Endothelial cell of umbilical vein (primary cell): ENCODE measurements around the gene TMEM178A. TPM values are rescaled to one million over a fixed set of nuclear protein-coding genes. Genes with fewer than 3 reads are reported as not detected.

Experiments
- BruUV-seq: library from RNA; stranded (reverse); fragments of 400-500 nt; replicated peaks from 2 replicates; lab custom pipeline; 2021; lab: Mats Ljungman, UMichigan
- CTCF ChIA-PET: fragments of 300-600, 350-600 bp; sonication (Branson Sonifier 250); formaldehyde crosslinking; loops from one replicate; lab custom pipeline; 2021; ENCODE audit warnings: antibody characterized with exemption, inconsistent platforms; lab: Charles Lee
- POLR2A ChIA-PET: fragments of 300-600, 350-600 bp; sonication (Branson Sonifier 250); formaldehyde crosslinking; loops from one replicate; lab custom pipeline; 2021; ENCODE audit warnings: antibody characterized with exemption, inconsistent platforms; lab: Charles Lee
- DNase-seq: peaks from one replicate; pipeline ENCODE4 v3.0.0-alpha.2; 2011; ENCODE audit warnings: low read depth, low spot score
- FAIRE-seq: peaks from 2 replicates; lab custom pipeline; 2011; peaks lifted over from hg19 to GRCh38; lab: Jason Lieb, UNC
- H2AFZ ChIP-seq: 2 replicates; pipeline ENCODE4 v1.6.0; 2012; ENCODE audit warnings: low read depth, low read length, control low read depth, inconsistent platforms
- H3K27ac ChIP-seq: 2 replicates; pipeline ENCODE4 v1.5.1; 2011; ENCODE audit warnings: low read depth, mild to moderate bottlenecking, control low read depth, low read length, moderate library complexity; ENCODE audit not compliant: insufficient read depth
- H3K27me3 ChIP-seq, 2 experiments: 2 replicates each; pipeline versions ENCODE4 v1.6.0 to v1.6.1; 2011; ENCODE audit warnings: low read length in 2 of 2, mixed read lengths in 1 of 2; ENCODE audit not compliant: control insufficient read depth in 2 of 2, insufficient read depth in 2 of 2
- H3K36me3 ChIP-seq, 2 experiments: 2 replicates in 1 of 2; 3 replicates in 1 of 2; pipeline ENCODE4 v1.5.1; 2011; ENCODE audit warnings: low read length in 2 of 2, mild to moderate bottlenecking in 1 of 2, moderate library complexity in 1 of 2; ENCODE audit not compliant: control insufficient read depth in 2 of 2, insufficient read depth in 2 of 2; ENCODE audit errors: extremely low read depth in 1 of 2
- H3K4me1 ChIP-seq: 3 replicates; pipeline ENCODE4 v1.5.1; 2011; ENCODE audit warnings: mild to moderate bottlenecking, low read length; ENCODE audit not compliant: control insufficient read depth, insufficient read depth; ENCODE audit errors: extremely low read depth
- H3K4me2 ChIP-seq: 2 replicates; pipeline ENCODE4 v1.6.1; 2011; ENCODE audit warnings: low read length, control low read depth, mixed read lengths; ENCODE audit not compliant: insufficient read depth
- H3K4me3 ChIP-seq, 3 experiments: fragments of 200-600 bp in 1 of 3; sonication (generic), shearing (Covaris generic) in 1 of 3; replicated peaks in 1 of 3; 2 replicates each; pipeline ENCODE4 v1.5.1; 2011 to 2016; ENCODE audit warnings: control low read depth in 3 of 3, low read length in 3 of 3, mild to moderate bottlenecking in 2 of 3, inconsistent platforms in 1 of 3, low read depth in 1 of 3, moderate library complexity in 1 of 3; ENCODE audit not compliant: insufficient read depth in 1 of 3
- H3K79me2 ChIP-seq: 2 replicates; pipeline ENCODE4 v1.6.0; 2012; ENCODE audit warnings: low read length, inconsistent platforms; ENCODE audit not compliant: control insufficient read depth, insufficient read depth
- H3K9ac ChIP-seq: replicated peaks from 2 replicates; pipeline ENCODE3; 2011; ENCODE audit warnings: low read length, control low read depth; ENCODE audit not compliant: insufficient read depth; ENCODE audit errors: extremely low read depth
- H3K9me1 ChIP-seq: replicated peaks from 3 replicates; pipeline ENCODE4 v1.6.0; 2011; ENCODE audit warnings: mild to moderate bottlenecking, low read length; ENCODE audit not compliant: control insufficient read depth, insufficient read depth; ENCODE audit errors: extremely low read depth
- H3K9me3 ChIP-seq: replicated peaks from 2 replicates; pipeline ENCODE4 v1.5.1; 2012; ENCODE audit warnings: low read length, inconsistent platforms; ENCODE audit not compliant: control insufficient read depth, insufficient read depth
- H4K20me1 ChIP-seq: replicated peaks from 2 replicates; pipeline ENCODE3; 2011; ENCODE audit warnings: mild to moderate bottlenecking, low read length; ENCODE audit not compliant: control insufficient read depth, insufficient read depth; ENCODE audit errors: extremely low read depth
- CTCF ChIP-seq, 2 donors: IDR thresholded peaks; 1 replicate in 1 of 2; 2 replicates in 1 of 2; pipeline ENCODE4 v1.5.1; 2011; ENCODE audit warnings: low read length in 2 of 2, mild to moderate bottlenecking in 2 of 2, moderate library complexity in 2 of 2, control low read depth in 1 of 2, inconsistent platforms in 1 of 2, low read depth in 1 of 2; ENCODE audit not compliant: insufficient read depth in 1 of 2; ENCODE audit errors: extremely low read depth in 1 of 2
- FOS ChIP-seq: IDR thresholded peaks from 2 replicates; pipeline ENCODE4 v1.6.1; 2011; ENCODE audit warnings: mild to moderate bottlenecking, low read length, moderate library complexity, borderline replicate concordance; ENCODE audit not compliant: insufficient read depth
- GATA2 ChIP-seq: IDR thresholded peaks from 2 replicates; pipeline ENCODE4 v1.7.0; 2011; ENCODE audit warnings: low read depth, mild to moderate bottlenecking, moderate library complexity, mixed read lengths, low read length; ENCODE audit not compliant: insufficient read length, insufficient read depth
- MYC ChIP-seq: IDR thresholded peaks from one replicate; pipeline ENCODE4 v1.6.1; 2011; ENCODE audit warnings: mild to moderate bottlenecking, low read depth, low read length
- POLR2A ChIP-seq: IDR thresholded peaks from 2 replicates; pipeline ENCODE4 v1.6.1; 2012; ENCODE audit warnings: low read depth, mild to moderate bottlenecking, control low read depth, low read length
- dilution Hi-C: fragments of 300-500 bp; cut with MboI; formaldehyde crosslinking; loops from one replicate; pipeline ENCODE4 v1.15.0; 2019; ENCODE audit warnings: low sequenced_read_pairs; ENCODE audit not compliant: extremely low pct_ligation_motif_present
- intact Hi-C: fragments of 100-400 bp; cut with micrococcal nuclease; formaldehyde crosslinking; loops from one replicate; pipeline ENCODE4 v1.10.0; 2022
- polyA plus RNA-seq, 4 experiments: library from polyadenylated mRNA; depleted of rRNA in 3 of 4; stranded (reverse) in 3 of 4; unstranded in 1 of 4; fragments of >200 nt; gene quantifications; 2 replicates each; pipeline versions ENCODE4 v1.2.1 to v1.2.3, GENCODE V29; 2011 to 2012; ENCODE audit warnings: missing spikeins in 1 of 4
- total RNA-seq: library from RNA; stranded (reverse); gene quantifications from 2 replicates; pipeline ENCODE4 v1.2.3, GENCODE V29; 2021

Gene TMEM178A
- total and polyA plus RNA-seq, 2 donors (not counting 3 experiments of a cell fraction or from before 2014, with no cell fraction given), result 1.5 to 2.8 TPM

GRCh38 chr2:39658371-39658770 is 7.3 kb upstream of the TMEM178A start:
- no peaks in the 10 kb centered on the region for H3K9me3 ChIP-seq
- no peak overlapping the region for H3K27ac ChIP-seq
- DNase-seq, result no peak
- FAIRE-seq, result no peak
- peaks cover 0 to 7% of the 10 kb centered on the region in 2 experiments for H3K27me3 ChIP-seq
- ChIA-PET CTCF (interaction anchor here (0.9 to 1.5 kb wide), 4 partner anchors 38 to 279 kb away, joined by 3 to 4 read pairs (median 3); no protein-coding TSS in a partner anchor), POLR2A (no interaction called here)
- no peaks in the 10 kb centered on the region for H3K9me1 ChIP-seq
- no peaks in the 10 kb centered on the region for H3K36me3 ChIP-seq
- BruUV-seq, result no TSS peak
- dilution Hi-C loops, result no loop called here
- H3K79me2 ChIP-seq, result no peaks in the 10 kb centered on the region
- intact Hi-C loops, result no loop called here
- no peak overlapping the region for H3K4me2 ChIP-seq
- no peaks in the 10 kb centered on the region for H4K20me1 ChIP-seq
- no peak for TF ChIP-seq GATA2
- TF ChIP-seq POLR2A, result no peak
- TF ChIP-seq FOS, result no peak
- H3K9ac ChIP-seq, result no peak overlapping the region
- no peak overlapping the region for H3K4me3 ChIP-seq
- H2AFZ ChIP-seq, result no peak overlapping the region
- H3K4me1 ChIP-seq, result no peaks in the 10 kb centered on the region

GRCh38 chr2:39659765-39660611 is 5.7 kb upstream of the TMEM178A start:
- no peak overlapping the region for H3K4me2 ChIP-seq
- H3K9me1 ChIP-seq, result no peaks in the 10 kb centered on the region
- no peaks in the 10 kb centered on the region for H3K79me2 ChIP-seq
- intact Hi-C loops (no loop called here), dilution Hi-C loops (no loop called here)
- H3K27me3 ChIP-seq, result peaks cover 7 to 19% of the 10 kb centered on the region in 2 experiments
- H3K9ac ChIP-seq, result no peak overlapping the region
- DNase-seq (no peak), FAIRE-seq (no peak)
- ChIA-PET POLR2A (no interaction called here), CTCF (no interaction called here)
- no peaks in the 10 kb centered on the region for H3K9me3 ChIP-seq
- TF ChIP-seq MYC, result no peak
- no peak for TF ChIP-seq CTCF (IDR thresholded peaks at IDR 0.05; ENCODE audit: extremely low read depth in 1 of 2, insufficient read depth in 1 of 2, low read depth in 1 of 2, low read length in 2 of 2)
- no peaks in the 10 kb centered on the region for H3K36me3 ChIP-seq
- H3K4me3 ChIP-seq, result no peak overlapping the region
- no peaks in the 10 kb centered on the region for H3K4me1 ChIP-seq
- no peak overlapping the region for H2AFZ ChIP-seq
- no peak overlapping the region for H3K27ac ChIP-seq
- H4K20me1 ChIP-seq, result no peaks in the 10 kb centered on the region
- no TSS peak for BruUV-seq
